ENCODE data around the gene DLG2. TPM values are rescaled to one million over a fixed set of nuclear protein-coding genes. Genes with fewer than 3 reads are reported as not detected.

DLG2 gene
- total and polyA plus RNA-seq, 9 of the 15 experiments (the other 6 are each of a cell fraction or from before 2014, with no cell fraction given) = 0.52 to 1.6 (median 0.95) TPM

DNA sequence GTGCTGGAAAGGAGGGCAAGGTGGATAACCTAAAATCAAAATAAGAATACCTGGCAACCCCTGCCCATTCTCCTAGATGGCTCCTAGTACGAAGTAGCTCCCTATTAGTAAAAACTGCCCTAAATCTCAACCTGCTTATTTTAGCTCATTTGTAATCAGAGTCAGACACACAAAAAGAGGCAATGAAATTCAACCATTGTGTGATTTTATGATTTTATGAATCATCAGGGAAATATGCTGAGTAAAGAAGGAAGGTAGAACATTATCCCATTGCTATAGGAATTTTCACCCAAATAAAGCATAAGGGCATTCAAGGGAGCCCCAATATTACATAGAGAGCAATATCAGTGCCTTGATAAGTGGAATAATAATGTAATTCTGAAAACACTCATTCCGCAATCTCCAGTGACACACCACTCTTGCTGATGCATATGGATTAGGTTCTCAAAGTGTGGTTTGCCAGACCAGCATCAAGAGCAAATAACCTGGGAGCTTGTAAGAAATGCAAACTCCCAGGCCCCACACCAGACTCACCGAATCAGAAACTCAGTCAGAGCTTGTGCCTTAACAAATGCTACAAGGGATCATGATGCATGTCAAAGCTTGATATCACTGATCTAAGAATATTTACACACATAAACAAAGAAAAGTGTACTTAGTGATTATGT lies 789.6 kb downstream of the DLG2 start:
- intact Hi-C loops (cut with micrococcal nuclease) = no loop called here

DNA sequence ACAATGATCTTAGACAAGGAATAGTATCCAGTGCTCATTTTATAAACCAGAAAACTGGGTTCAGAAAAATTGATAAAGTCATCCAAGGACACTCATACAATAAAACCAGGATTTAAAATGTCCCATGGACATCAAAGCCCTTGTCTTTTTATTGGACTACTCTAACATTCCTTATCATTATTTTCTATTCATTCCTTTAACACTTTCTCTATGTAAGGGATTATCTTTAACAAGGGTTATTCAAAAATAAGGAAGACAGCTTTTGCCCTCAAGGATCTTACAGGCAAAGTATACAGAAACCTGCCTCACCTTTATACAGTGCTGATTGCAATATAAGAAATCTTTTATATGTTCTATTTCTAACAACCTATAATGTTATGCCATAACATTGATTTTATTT lies 790.8 kb downstream of the DLG2 start:
- no peak for FAIRE-seq
- H3K9me1 ChIP-seq (ENCODE audit: control insufficient read depth, insufficient read depth, low read length) = no peaks in the 10 kb centered on the region

More for the DNA sequence above, 789.6 kb downstream of the DLG2 start:
- no peak overlapping the region for H2AFZ ChIP-seq (ENCODE audit: low read depth, low read length)
- no peaks in the 10 kb centered on the region for H3K79me2 ChIP-seq (ENCODE audit: control insufficient read depth, insufficient read depth, low read length)
- no peaks in the 10 kb centered on the region for H3K9me1 ChIP-seq (ENCODE audit: control insufficient read depth, insufficient read depth, low read length)
- POLR2A ChIA-PET = no interaction called here
- H3K36me3 ChIP-seq (ENCODE audit: control insufficient read depth, insufficient read depth, low read length) = no peaks in the 10 kb centered on the region
- no TSS peak for BruUV-seq (replicated peaks)
- no peak overlapping the region for H3K27ac ChIP-seq (ENCODE audit: extremely low read depth, low read depth, low read length)
- FAIRE-seq (no peak), ATAC-seq (no peak), DNase-seq (ENCODE audit: extremely low read depth in 1 of 4, low spot score in 3 of 4) (no peak)
- no peaks in the 10 kb centered on the region for H3K4me1 ChIP-seq (replicated peaks in 1 of 2; ENCODE audit: control insufficient read depth in 2 of 2, insufficient read depth in 2 of 2, low read length in 2 of 2)
- no peaks in the 10 kb centered on the region for H3K9me3 ChIP-seq (replicated peaks; ENCODE audit: control insufficient read depth, insufficient read depth, low read depth, low read length)
- CTCF ChIA-PET (ENCODE audit: low intra/inter-chr PET ratio) = no interaction called here
- in situ Hi-C loops (cut with MboI) = no loop called here
- no peak overlapping the region for H3K4me3 ChIP-seq
- H4K20me1 ChIP-seq (replicated peaks; ENCODE audit: control insufficient read depth, insufficient read depth, low read length) = no peaks in the 10 kb centered on the region
- no peaks in the 10 kb centered on the region for H3K27me3 ChIP-seq (ENCODE audit: control insufficient read depth in 2 of 2, insufficient read depth in 2 of 2, low read length in 2 of 2)
- TF ChIP-seq PCBP1 (IDR thresholded peaks at IDR 0.05; ENCODE audit: low read depth, low read length, poor library complexity, severe bottlenecking) (no peak), SRF (CRISPR knock-in tag; IDR thresholded peaks at IDR 0.05) (no peak), MEF2D (tag; conservative IDR thresholded peaks at IDR 0.05; ENCODE audit: low read depth) (no peak), CREB1 (IDR thresholded peaks at IDR 0.05) (no peak), CREB1 (CRISPR knock-in tag; IDR thresholded peaks at IDR 0.05) (no peak), RBM15 (IDR thresholded peaks at IDR 0.05; ENCODE audit: insufficient read depth, low read length) (no peak), SIRT6 (IDR thresholded peaks at IDR 0.05; ENCODE audit: low read depth, low read length) (no peak), USF2 (CRISPR knock-in tag; IDR thresholded peaks at IDR 0.05) (no peak)
- H3K9ac ChIP-seq (ENCODE audit: insufficient read depth in 1 of 2, low read depth in 2 of 2, low read length in 2 of 2) = no peak overlapping the region
- 2% methylated on average over 3 of the region's 3 CpGs for WGBS (ENCODE audit: insufficient coverage, low coverage, missing lambda C conversion rate)
- H3K4me2 ChIP-seq (ENCODE audit: insufficient read depth, low read length) = no peak overlapping the region

More for the DNA sequence above, 790.8 kb downstream of the DLG2 start:
- Histone ChIP-seq H3K27ac (ENCODE audit: extremely low read depth, low read depth, low read length) (no peak overlapping the region), H4K20me1 (replicated peaks; ENCODE audit: control insufficient read depth, insufficient read depth, low read length) (no peaks in the 10 kb centered on the region), H3K9ac (ENCODE audit: insufficient read depth in 1 of 2, low read depth in 2 of 2, low read length in 2 of 2) (no peak overlapping the region), H3K4me3 (no peak overlapping the region), H3K79me2 (ENCODE audit: control insufficient read depth, insufficient read depth, low read length) (no peaks in the 10 kb centered on the region), H3K27me3 (ENCODE audit: control insufficient read depth in 2 of 2, insufficient read depth in 2 of 2, low read length in 2 of 2) (no peaks in the 10 kb centered on the region), H3K4me1 (replicated peaks in 1 of 2; ENCODE audit: control insufficient read depth in 2 of 2, insufficient read depth in 2 of 2, low read length in 2 of 2) (no peaks in the 10 kb centered on the region), H3K36me3 (ENCODE audit: control insufficient read depth, insufficient read depth, low read length) (no peaks in the 10 kb centered on the region), H3K9me3 (replicated peaks; ENCODE audit: control insufficient read depth, insufficient read depth, low read depth, low read length) (no peaks in the 10 kb centered on the region), H2AFZ (ENCODE audit: low read depth, low read length) (no peak overlapping the region), H3K4me2 (ENCODE audit: insufficient read depth, low read length) (no peak overlapping the region)
- ATAC-seq = no peak
- BruUV-seq (replicated peaks) = no TSS peak
- POLR2A ChIA-PET = no interaction called here
- in situ Hi-C loops (cut with MboI) = no loop called here
- no peak for TF ChIP-seq KDM5B (IDR thresholded peaks at IDR 0.05; ENCODE audit: insufficient replicate concordance, low read depth, low read length)
- TF ChIP-seq SUPT5H (IDR thresholded peaks at IDR 0.05) = no peak
- TF ChIP-seq SRSF7 (optimal IDR thresholded peaks at IDR 0.05; ENCODE audit: low read depth, low read length) = no peak
- no peak for TF ChIP-seq ZNF174 (CRISPR knock-in tag; IDR thresholded peaks at IDR 0.05)
- no peak for TF ChIP-seq FOXA3 (CRISPR knock-in tag; conservative IDR thresholded peaks at IDR 0.05 in 1 of 2, IDR thresholded peaks at IDR 0.05 in 1 of 2)
- no peak for TF ChIP-seq TARDBP (IDR thresholded peaks at IDR 0.05)
- TF ChIP-seq, protein P1, sequence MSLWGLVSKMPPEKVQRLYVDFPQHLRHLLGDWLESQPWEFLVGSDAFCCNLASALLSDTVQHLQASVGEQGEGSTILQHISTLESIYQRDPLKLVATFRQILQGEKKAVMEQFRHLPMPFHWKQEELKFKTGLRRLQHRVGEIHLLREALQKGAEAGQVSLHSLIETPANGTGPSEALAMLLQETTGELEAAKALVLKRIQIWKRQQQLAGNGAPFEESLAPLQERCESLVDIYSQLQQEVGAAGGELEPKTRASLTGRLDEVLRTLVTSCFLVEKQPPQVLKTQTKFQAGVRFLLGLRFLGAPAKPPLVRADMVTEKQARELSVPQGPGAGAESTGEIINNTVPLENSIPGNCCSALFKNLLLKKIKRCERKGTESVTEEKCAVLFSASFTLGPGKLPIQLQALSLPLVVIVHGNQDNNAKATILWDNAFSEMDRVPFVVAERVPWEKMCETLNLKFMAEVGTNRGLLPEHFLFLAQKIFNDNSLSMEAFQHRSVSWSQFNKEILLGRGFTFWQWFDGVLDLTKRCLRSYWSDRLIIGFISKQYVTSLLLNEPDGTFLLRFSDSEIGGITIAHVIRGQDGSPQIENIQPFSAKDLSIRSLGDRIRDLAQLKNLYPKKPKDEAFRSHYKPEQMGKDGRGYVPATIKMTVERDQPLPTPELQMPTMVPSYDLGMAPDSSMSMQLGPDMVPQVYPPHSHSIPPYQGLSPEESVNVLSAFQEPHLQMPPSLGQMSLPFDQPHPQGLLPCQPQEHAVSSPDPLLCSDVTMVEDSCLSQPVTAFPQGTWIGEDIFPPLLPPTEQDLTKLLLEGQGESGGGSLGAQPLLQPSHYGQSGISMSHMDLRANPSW (CRISPR knock-in tag; IDR thresholded peaks at IDR 0.05) = no peak
- TF ChIP-seq IRF2 (CRISPR knock-in tag; IDR thresholded peaks at IDR 0.05) = no peak
- CTCF ChIA-PET (ENCODE audit: low intra/inter-chr PET ratio) = no interaction called here
- intact Hi-C loops (cut with micrococcal nuclease) = no loop called here
- DNase-seq (ENCODE audit: extremely low read depth in 1 of 4, low spot score in 3 of 4) = no peak

Data from K562 (cell line).